Measurements from ENCODE around the gene KCND3. TPM values are rescaled to one million over a fixed set of nuclear protein-coding genes. Genes with fewer than 3 reads are reported as not detected.
A peak's percentile ranks its signal among the peaks of the same experiment; 100 is the strongest.

Gene KCND3
- total RNA-seq, 1 donor from 2014 or later = 0.43 TPM

- H3K4me3 Mint-ChIP-seq (ENCODE audit: unreplicated experiment) = no peak overlapping the region
Observed at GRCh38 chr1:111749628-111750027, 239.8 kb downstream of the KCND3 start.

GRCh38 chr1:111747947-111748346, 241.5 kb downstream of the KCND3 start:
- no peak for TF ChIP-seq EZH2 (IDR thresholded peaks at IDR 0.05; ENCODE audit: insufficient read depth, low read length)
- TF ChIP-seq CTCF (IDR thresholded peaks at IDR 0.05; ENCODE audit: insufficient read depth, low read depth, low read length) = no peak
- no peaks in the 10 kb centered on the region for H3K36me3 Mint-ChIP-seq (ENCODE audit: low read depth, unreplicated experiment)
- H3K4me3 Mint-ChIP-seq (ENCODE audit: unreplicated experiment) = no peak overlapping the region
- H3K27ac Mint-ChIP-seq (ENCODE audit: unreplicated experiment) = no peak overlapping the region
- Histone ChIP-seq H3K4me3 (ENCODE audit: insufficient read depth, low read depth, low read length) (no peak overlapping the region), H2AFZ (ENCODE audit: low read depth, low read length) (no peak overlapping the region), H3K79me2 (ENCODE audit: insufficient read depth, low read length) (no peaks in the 10 kb centered on the region), H3K27ac (ENCODE audit: low read depth, low read length) (no peak overlapping the region), H3K4me1 (ENCODE audit: insufficient read depth, low read length) (peaks cover 12% of the 10 kb centered on the region), H3K36me3 (ENCODE audit: insufficient read depth, low read length) (no peaks in the 10 kb centered on the region), H3K4me2 (ENCODE audit: low read length) (no peak overlapping the region), H4K20me1 (ENCODE audit: insufficient read depth, low read length) (no peaks in the 10 kb centered on the region), H3K9ac (ENCODE audit: low read length) (no peak overlapping the region), H3K27me3 (ENCODE audit: insufficient read depth, low read length) (no peaks in the 10 kb centered on the region), H3K9me3 (ENCODE audit: insufficient read depth, low read depth, low read length) (no peaks in the 10 kb centered on the region)
- peaks cover 12% of the 10 kb centered on the region for H3K27me3 Mint-ChIP-seq (ENCODE audit: low read depth, unreplicated experiment)
- FAIRE-seq = no peak
- no peak for DNase-seq (ENCODE audit: low read depth)
- H3K9me3 Mint-ChIP-seq (ENCODE audit: unreplicated experiment) = no peaks in the 10 kb centered on the region
- peaks cover 14% of the 10 kb centered on the region for H3K4me1 Mint-ChIP-seq (ENCODE audit: low read depth, unreplicated experiment)

More at GRCh38 chr1:111749628-111750027, 239.8 kb downstream of the KCND3 start:
- H3K4me2 ChIP-seq (ENCODE audit: low read length) = no peak overlapping the region
- H3K4me3 ChIP-seq (ENCODE audit: insufficient read depth, low read depth, low read length) = no peak overlapping the region
- H3K4me1 ChIP-seq (ENCODE audit: insufficient read depth, low read length) = peaks cover 2% of the 10 kb centered on the region
- DNase-seq (ENCODE audit: low read depth) (no peak), FAIRE-seq (no peak)
- H2AFZ ChIP-seq (ENCODE audit: low read depth, low read length) = no peak overlapping the region
- no peak overlapping the region for H3K27ac ChIP-seq (ENCODE audit: low read depth, low read length)
- peak overlapping the region; percentile 53 for H3K27ac Mint-ChIP-seq (ENCODE audit: unreplicated experiment)
- no peaks in the 10 kb centered on the region for H3K9me3 Mint-ChIP-seq (ENCODE audit: unreplicated experiment)
- no peaks in the 10 kb centered on the region for H3K9me3 ChIP-seq (ENCODE audit: insufficient read depth, low read depth, low read length)
- H4K20me1 ChIP-seq (ENCODE audit: insufficient read depth, low read length) = no peaks in the 10 kb centered on the region
- H3K79me2 ChIP-seq (ENCODE audit: insufficient read depth, low read length) = no peaks in the 10 kb centered on the region
- TF ChIP-seq CTCF (IDR thresholded peaks at IDR 0.05; ENCODE audit: insufficient read depth, low read depth, low read length) (no peak), EZH2 (IDR thresholded peaks at IDR 0.05; ENCODE audit: insufficient read depth, low read length) (no peak)
- H3K27me3 Mint-ChIP-seq (ENCODE audit: low read depth, unreplicated experiment) = peaks cover 12% of the 10 kb centered on the region
- no peaks in the 10 kb centered on the region for H3K36me3 Mint-ChIP-seq (ENCODE audit: low read depth, unreplicated experiment)
- no peaks in the 10 kb centered on the region for H3K36me3 ChIP-seq (ENCODE audit: insufficient read depth, low read length)
- H3K9ac ChIP-seq (ENCODE audit: low read length) = no peak overlapping the region
- H3K27me3 ChIP-seq (ENCODE audit: insufficient read depth, low read length) = no peaks in the 10 kb centered on the region
- peaks cover 5% of the 10 kb centered on the region for H3K4me1 Mint-ChIP-seq (ENCODE audit: low read depth, unreplicated experiment)

GRCh38 chr1:111747282-111747734, 242.2 kb downstream of the KCND3 start:
- Mint-ChIP-seq H3K27me3 (ENCODE audit: low read depth, unreplicated experiment) (peaks cover 16% of the 10 kb centered on the region), H3K9me3 (ENCODE audit: unreplicated experiment) (no peaks in the 10 kb centered on the region), H3K4me1 (ENCODE audit: low read depth, unreplicated experiment) (peaks cover 14% of the 10 kb centered on the region), H3K4me3 (ENCODE audit: unreplicated experiment) (no peak overlapping the region), H3K27ac (ENCODE audit: unreplicated experiment) (no peak overlapping the region), H3K36me3 (ENCODE audit: low read depth, unreplicated experiment) (no peaks in the 10 kb centered on the region)
- DNase-seq (ENCODE audit: low read depth) = peak; percentile 36
- Histone ChIP-seq H3K9me3 (ENCODE audit: insufficient read depth, low read depth, low read length) (no peaks in the 10 kb centered on the region), H3K4me2 (ENCODE audit: low read length) (no peak overlapping the region), H3K4me1 (ENCODE audit: insufficient read depth, low read length) (peaks cover 12% of the 10 kb centered on the region), H3K9ac (ENCODE audit: low read length) (no peak overlapping the region), H3K27ac (ENCODE audit: low read depth, low read length) (no peak overlapping the region), H3K4me3 (ENCODE audit: insufficient read depth, low read depth, low read length) (no peak overlapping the region), H3K36me3 (ENCODE audit: insufficient read depth, low read length) (no peaks in the 10 kb centered on the region), H3K27me3 (ENCODE audit: insufficient read depth, low read length) (no peaks in the 10 kb centered on the region), H4K20me1 (ENCODE audit: insufficient read depth, low read length) (no peaks in the 10 kb centered on the region), H3K79me2 (ENCODE audit: insufficient read depth, low read length) (no peaks in the 10 kb centered on the region), H2AFZ (ENCODE audit: low read depth, low read length) (no peak overlapping the region)
- FAIRE-seq = peak; percentile 45
- TF ChIP-seq EZH2 (IDR thresholded peaks at IDR 0.05; ENCODE audit: insufficient read depth, low read length) (no peak), CTCF (IDR thresholded peaks at IDR 0.05; ENCODE audit: insufficient read depth, low read depth, low read length) (peak; percentile 75)

All from astrocyte (in vitro differentiated cells and primary cell).